ENCODE measurements around the gene TMEM200C.

The TMEM200C gene

DNA sequence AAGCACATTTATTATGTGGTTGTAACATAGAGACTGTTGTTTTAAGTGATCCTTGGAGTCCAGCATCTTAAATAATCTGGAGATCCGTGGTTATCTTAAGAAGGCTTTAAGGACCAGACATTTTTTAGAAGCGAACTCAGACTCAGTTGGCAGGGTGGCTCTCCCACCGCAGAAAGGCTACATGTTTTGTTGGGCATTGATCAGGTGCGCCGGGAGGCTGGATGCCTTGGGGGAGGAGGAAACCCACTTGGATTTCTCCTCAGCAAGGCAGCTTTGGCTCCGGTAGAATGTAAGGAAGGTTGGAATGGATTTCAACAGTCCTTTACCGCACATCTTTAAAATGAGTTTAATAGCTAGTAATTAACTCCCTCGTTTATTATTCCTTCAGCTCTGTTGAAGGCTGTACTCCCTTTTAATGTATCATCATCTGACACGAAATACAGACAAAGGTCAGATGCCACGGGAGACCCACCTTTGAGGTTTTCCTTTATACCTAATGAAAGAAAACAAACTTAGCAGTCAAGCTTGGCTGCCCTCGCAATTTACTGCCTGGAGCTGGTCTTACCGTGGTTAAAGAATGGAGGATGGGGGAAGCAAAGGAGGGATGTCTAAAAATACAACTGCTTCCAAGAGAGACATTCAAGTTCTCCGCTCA is 1.2 kb downstream of the TMEM200C start:
- Histone ChIP-seq H3K27me3 (ENCODE audit: low read length) (no peaks in the 10 kb centered on the region), H3K9ac (ENCODE audit: low read length) (no peak overlapping the region), H3K9me2 (replicated peaks; ENCODE audit: insufficient read depth, low read length) (no peaks in the 10 kb centered on the region), H4K20me1 (ENCODE audit: low read depth, low read length) (no peaks in the 10 kb centered on the region), H3F3A (ENCODE audit: insufficient read depth) (no peaks in the 10 kb centered on the region), H3K27ac (ENCODE audit: low read depth, low read length) (no peak overlapping the region), H3K9me3 (ENCODE audit: insufficient read depth, low read length) (no peaks in the 10 kb centered on the region), H2AFZ (ENCODE audit: low read depth, low read length, severe bottlenecking) (no peak overlapping the region), H3K4me3 (ENCODE audit: insufficient read depth, low read length, poor library complexity, severe bottlenecking) (no peak overlapping the region), H3K4me2 (ENCODE audit: low read depth, low read length, poor library complexity, severe bottlenecking) (no peak overlapping the region), H3K79me2 (ENCODE audit: insufficient read depth, low read length) (no peaks in the 10 kb centered on the region), H3K36me3 (ENCODE audit: low read length) (no peaks in the 10 kb centered on the region)
- no peak for TF ChIP-seq CTCF (IDR thresholded peaks at IDR 0.05; ENCODE audit: insufficient read depth, low read length, poor library complexity, severe bottlenecking)
- no peak for TF ChIP-seq EZH2phosphoT487 (conservative IDR thresholded peaks at IDR 0.05; ENCODE audit: low read length)

GRCh38 chr18:5892823-5893431 is 2.4 kb downstream of the TMEM200C start:
- Histone ChIP-seq H3K27ac (ENCODE audit: low read depth, low read length) (no peak overlapping the region), H3F3A (ENCODE audit: insufficient read depth) (no peaks in the 10 kb centered on the region), H4K20me1 (ENCODE audit: low read depth, low read length) (no peaks in the 10 kb centered on the region), H3K4me2 (ENCODE audit: low read depth, low read length, poor library complexity, severe bottlenecking) (no peak overlapping the region), H2AFZ (ENCODE audit: low read depth, low read length, severe bottlenecking) (no peak overlapping the region), H3K4me3 (ENCODE audit: insufficient read depth, low read length, poor library complexity, severe bottlenecking) (no peak overlapping the region), H3K9me2 (replicated peaks; ENCODE audit: insufficient read depth, low read length) (no peaks in the 10 kb centered on the region), H3K79me2 (ENCODE audit: insufficient read depth, low read length) (no peaks in the 10 kb centered on the region), H3K9ac (ENCODE audit: low read length) (no peak overlapping the region), H3K27me3 (ENCODE audit: low read length) (no peaks in the 10 kb centered on the region), H3K9me3 (ENCODE audit: insufficient read depth, low read length) (no peaks in the 10 kb centered on the region), H3K36me3 (ENCODE audit: low read length) (no peaks in the 10 kb centered on the region)
- no peak for TF ChIP-seq CTCF (IDR thresholded peaks at IDR 0.05; ENCODE audit: insufficient read depth, low read length, poor library complexity, severe bottlenecking)
- TF ChIP-seq EZH2phosphoT487 (conservative IDR thresholded peaks at IDR 0.05; ENCODE audit: low read length), result no peak

- no peak overlapping the region for H2AFZ ChIP-seq (ENCODE audit: low read depth, low read length, severe bottlenecking)
- no peaks in the 10 kb centered on the region for H3K9me2 ChIP-seq (replicated peaks; ENCODE audit: insufficient read depth, low read length)
- H3K9ac ChIP-seq (ENCODE audit: low read length), result no peak overlapping the region
- no peaks in the 10 kb centered on the region for H3K79me2 ChIP-seq (ENCODE audit: insufficient read depth, low read length)
- no peaks in the 10 kb centered on the region for H3K36me3 ChIP-seq (ENCODE audit: low read length)
- no peaks in the 10 kb centered on the region for H4K20me1 ChIP-seq (ENCODE audit: low read depth, low read length)
- TF ChIP-seq CTCF (IDR thresholded peaks at IDR 0.05; ENCODE audit: insufficient read depth, low read length, poor library complexity, severe bottlenecking) (no peak), EZH2phosphoT487 (conservative IDR thresholded peaks at IDR 0.05; ENCODE audit: low read length) (no peak)
- no peaks in the 10 kb centered on the region for H3K9me3 ChIP-seq (ENCODE audit: insufficient read depth, low read length)
- no peak overlapping the region for H3K4me2 ChIP-seq (ENCODE audit: low read depth, low read length, poor library complexity, severe bottlenecking)
- H3K27me3 ChIP-seq (ENCODE audit: low read length), result no peaks in the 10 kb centered on the region
- H3F3A ChIP-seq (ENCODE audit: insufficient read depth), result no peaks in the 10 kb centered on the region
- H3K4me3 ChIP-seq (ENCODE audit: insufficient read depth, low read length, poor library complexity, severe bottlenecking), result no peak overlapping the region
- no peak overlapping the region for H3K27ac ChIP-seq (ENCODE audit: low read depth, low read length)
Measured at GRCh38 chr18:5891854-5892215, 3.5 kb downstream of the TMEM200C start.
